HFF-Myc (cell line): ENCODE data around the gene FNDC11.

Source experiments
- DNase-seq: peaks from one replicate; pipeline ENCODE4 v3.0.0-alpha.2; 2011; ENCODE audit warnings: low read depth; ENCODE audit errors: extremely low read depth
- H3K4me3 ChIP-seq: replicated peaks from 2 replicates; pipeline ENCODE4 v1.5.1; 2011; ENCODE audit warnings: low read depth, mild to moderate bottlenecking, control low read depth, low read length
- CTCF ChIP-seq: IDR thresholded peaks from 2 replicates; pipeline ENCODE4 v1.5.1; 2012; ENCODE audit warnings: mild to moderate bottlenecking, low read depth, low read length, control low read depth; ENCODE audit errors: missing control alignments

The FNDC11 gene

DNA sequence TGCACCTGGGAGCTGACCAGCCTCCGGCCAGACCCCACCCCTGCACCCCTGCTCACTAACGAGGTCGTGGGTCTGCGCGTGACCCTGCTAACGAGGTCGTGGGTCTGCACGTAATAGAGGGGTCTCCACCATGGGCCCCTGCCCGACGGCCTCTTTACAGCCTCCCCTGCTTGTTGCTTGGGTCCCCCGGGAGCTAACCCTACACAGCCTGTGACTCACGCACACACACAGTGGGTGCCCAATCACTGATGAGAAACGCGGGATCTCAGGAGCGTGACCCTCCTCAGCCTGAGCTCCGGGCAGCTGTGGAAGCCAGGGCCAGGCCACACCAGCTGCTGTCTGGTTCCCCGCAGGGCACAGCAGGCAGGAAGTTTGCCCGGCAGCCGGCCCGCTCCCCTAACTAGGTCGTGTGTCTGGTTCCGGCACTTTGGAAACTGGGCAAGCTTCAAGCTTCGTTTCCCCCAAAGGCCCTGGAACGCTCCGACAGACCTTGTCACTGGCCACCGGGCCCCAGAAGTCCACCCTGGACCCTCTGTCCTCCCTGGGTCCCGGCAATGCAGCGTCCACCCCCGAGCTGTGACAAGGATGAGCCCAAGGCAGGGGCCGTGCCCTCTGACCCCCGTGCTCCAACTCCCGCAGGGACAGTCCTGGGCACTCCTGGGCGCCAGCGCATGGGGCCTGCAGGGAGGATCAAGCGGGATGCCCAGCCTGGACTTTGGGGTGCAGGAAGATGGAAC lies 17.6 kb upstream of the FNDC11 start:
- no peak for DNase-seq
- no peak for TF ChIP-seq CTCF
- no peak overlapping the region for H3K4me3 ChIP-seq

- no peak for DNase-seq
- H3K4me3 ChIP-seq: no peak within 1 kb of the TSS
- no peak for TF ChIP-seq CTCF
These were observed 16.9 kb upstream of the FNDC11 start, which contains the start of gene PTK6 for GRCh38 chr20:63536997-63537524. TSS of gene PTK6 (minus strand) at chr20:63537376. CDS start at chr20:63537314, 62 bp downstream.

DNA sequence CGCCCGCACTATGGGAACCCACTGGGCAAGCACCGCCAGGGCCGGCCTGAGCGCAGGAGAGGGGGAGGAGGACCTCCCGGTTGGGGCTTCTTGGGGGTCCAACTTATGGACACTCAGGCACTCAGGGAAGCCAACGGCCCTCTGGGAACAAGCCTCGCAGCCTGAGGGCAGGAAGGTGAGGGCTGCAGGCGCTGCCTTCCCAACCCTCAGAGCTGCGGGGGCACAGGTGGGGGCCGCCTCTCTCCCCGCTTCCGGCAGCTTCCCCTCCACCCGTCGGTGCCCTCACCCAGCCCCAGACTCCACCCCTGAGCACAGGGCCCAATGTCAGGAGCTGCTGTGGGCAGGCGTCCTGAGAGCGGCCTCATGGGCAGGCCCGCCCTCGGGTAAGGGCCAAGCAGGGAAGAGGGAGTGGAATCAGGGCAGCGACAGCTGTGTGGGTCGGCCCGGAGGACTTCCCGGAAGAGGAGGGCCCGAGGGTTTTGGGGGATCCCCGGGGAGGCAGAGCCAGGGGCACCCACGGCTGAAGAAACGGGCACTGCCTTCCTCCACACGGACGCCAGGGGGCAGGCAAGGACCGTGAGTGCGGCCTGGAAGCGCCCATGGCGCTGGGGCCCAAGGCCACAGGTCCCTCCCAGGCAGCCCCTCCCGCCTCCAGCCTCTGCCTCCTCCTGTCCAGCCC lies 16.3 kb upstream of the FNDC11 start:
- TF ChIP-seq CTCF: peak; percentile 86
- no peak overlapping the region for H3K4me3 ChIP-seq
- DNase-seq: peak; percentile 65

DNA sequence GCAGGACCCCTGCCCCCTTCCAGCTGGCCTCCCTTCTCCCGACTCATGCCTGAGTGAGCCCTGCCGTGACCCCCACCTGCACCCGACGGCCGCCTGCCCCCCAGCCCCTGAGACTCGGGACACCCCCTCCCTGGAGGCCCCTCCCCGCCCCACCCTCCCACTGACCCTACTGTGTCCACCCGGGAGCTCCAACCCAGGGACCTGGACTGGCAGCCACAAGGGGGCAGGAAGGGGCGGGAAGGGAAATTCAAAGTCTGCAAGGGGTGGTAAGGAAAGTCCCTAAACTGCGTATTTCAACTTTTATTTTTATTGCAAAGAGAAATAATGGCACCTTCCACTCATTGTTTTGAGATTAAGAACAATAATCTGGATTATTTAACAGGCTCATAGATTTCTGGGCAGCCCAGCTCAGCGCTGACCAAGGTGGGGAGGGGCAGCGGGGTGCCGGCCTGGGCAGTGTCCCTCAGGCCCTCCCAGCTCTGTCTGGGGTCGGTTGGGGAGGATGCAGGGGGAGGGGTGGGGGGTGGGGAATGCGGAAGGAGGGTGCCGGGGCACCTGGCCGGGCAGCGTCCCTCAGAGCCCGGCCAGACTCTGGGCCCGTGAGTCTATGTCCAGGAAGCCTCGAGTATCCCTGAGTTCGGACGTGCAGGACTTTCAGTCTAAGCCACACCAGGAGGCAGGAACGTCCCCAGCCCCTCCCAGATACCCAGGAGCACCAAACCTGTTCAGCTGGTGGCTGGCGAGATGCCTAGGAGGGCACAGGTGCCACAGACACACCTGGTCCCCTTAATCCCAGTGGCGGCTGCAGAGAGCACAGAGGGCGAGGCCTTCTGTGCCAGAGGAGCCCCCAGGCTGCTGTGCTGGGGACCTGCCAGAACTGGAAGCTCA lies 15.5 kb upstream of the FNDC11 start:
- no peak for DNase-seq
- no peak for TF ChIP-seq CTCF
- no peak overlapping the region for H3K4me3 ChIP-seq

DNA sequence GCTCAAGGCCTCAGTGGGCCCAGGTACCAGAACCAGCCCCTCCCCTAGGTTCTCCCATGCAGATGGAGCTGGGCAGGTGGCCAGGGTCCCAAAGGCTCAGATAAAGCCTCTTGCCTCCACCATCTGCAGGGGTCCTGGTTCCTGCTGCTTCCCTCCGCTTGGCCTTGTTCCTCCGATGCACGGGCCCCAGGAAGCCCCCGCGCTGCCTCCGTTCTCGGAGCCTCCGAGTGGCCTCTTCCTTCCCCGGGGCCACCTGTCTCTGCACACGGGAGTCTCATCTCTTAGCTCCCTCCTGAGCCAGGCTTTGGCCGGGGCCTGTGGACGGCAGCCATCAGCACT lies 14.9 kb upstream of the FNDC11 start:
- DNase-seq: no peak
- TF ChIP-seq CTCF: no peak
- H3K4me3 ChIP-seq: no peak overlapping the region
